GM12865 (cell line): ENCODE results near the gene SP4.

Source experiments
- DNase-seq: peaks from one replicate; pipeline ENCODE4 v3.0.0; 2010; ENCODE audit warnings: low read depth
- H3K4me3 ChIP-seq: 2 replicates; pipeline ENCODE4 v1.5.1; 2011; ENCODE audit warnings: mild to moderate bottlenecking, low read depth, low read length, control low read depth
- CTCF ChIP-seq: IDR thresholded peaks from 2 replicates; pipeline ENCODE4 v1.5.1; 2011; ENCODE audit warnings: low read length, control low read depth, low read depth, inconsistent platforms; ENCODE audit not compliant: insufficient read depth; ENCODE audit errors: missing control alignments

Gene SP4

GRCh38 chr7:21412410-21412851 is 15.5 kb upstream of the SP4 start:
- DNase-seq, result peak; percentile 74
- no peak for TF ChIP-seq CTCF

GRCh38 chr7:21412957-21413356 is 14.9 kb upstream of the SP4 start:
- peak; percentile 16 for DNase-seq
- H3K4me3 ChIP-seq, result no peak overlapping the region
- no peak for TF ChIP-seq CTCF

More at GRCh38 chr7:21412410-21412851, 15.5 kb upstream of the SP4 start:
- H3K4me3 ChIP-seq, result no peak overlapping the region

- TF ChIP-seq CTCF, result no peak
- DNase-seq, result no peak
- H3K4me3 ChIP-seq, result no peak overlapping the region
Measured at GRCh38 chr7:21413502-21413901, 14.4 kb upstream of the SP4 start.

- H3K4me3 ChIP-seq, result no peak overlapping the region
- no peak for TF ChIP-seq CTCF
- DNase-seq, result no peak
Measured at GRCh38 chr7:21414795-21415393, 13.0 kb upstream of the SP4 start.

GRCh38 chr7:21417647-21418046 is 10.2 kb upstream of the SP4 start:
- TF ChIP-seq CTCF, result no peak
- no peak overlapping the region for H3K4me3 ChIP-seq
- DNase-seq, result no peak

GRCh38 chr7:21422751-21423150 is 5.1 kb upstream of the SP4 start:
- TF ChIP-seq CTCF, result no peak
- no peak for DNase-seq
- H3K4me3 ChIP-seq, result no peak overlapping the region

GRCh38 chr7:21425290-21425689 is 2.6 kb upstream of the SP4 start:
- no peak for TF ChIP-seq CTCF
- DNase-seq, result no peak
- no peak overlapping the region for H3K4me3 ChIP-seq
